ENCODE data around the gene MSH6. TPM values are rescaled to one million over a fixed set of nuclear protein-coding genes. Genes with fewer than 3 reads are reported as not detected.

Gene MSH6
- total and polyA plus RNA-seq, 9 of the 15 experiments (the other 6 are each of a cell fraction or from before 2014, with no cell fraction given): 15.3 to 147 (median 80.5) TPM

- Histone ChIP-seq H3K9me1 (ENCODE audit: control insufficient read depth, insufficient read depth, low read length) (no peaks in the 10 kb centered on the region), H3K79me2 (ENCODE audit: control insufficient read depth, insufficient read depth, low read length) (peaks cover 59% of the 10 kb centered on the region), H3K27ac (ENCODE audit: extremely low read depth, low read depth, low read length) (no peak overlapping the region), H3K27me3 (ENCODE audit: control insufficient read depth in 2 of 2, insufficient read depth in 2 of 2, low read length in 2 of 2) (no peaks in the 10 kb centered on the region), H4K20me1 (replicated peaks; ENCODE audit: control insufficient read depth, insufficient read depth, low read length) (no peaks in the 10 kb centered on the region), H3K4me3 (no peak overlapping the region), H3K4me2 (ENCODE audit: insufficient read depth, low read length) (no peak overlapping the region), H2AFZ (ENCODE audit: low read depth, low read length) (no peak overlapping the region), H3K4me1 (replicated peaks in 1 of 2; ENCODE audit: control insufficient read depth in 2 of 2, insufficient read depth in 2 of 2, low read length in 2 of 2) (no peaks in the 10 kb centered on the region), H3K9ac (ENCODE audit: insufficient read depth in 1 of 2, low read depth in 2 of 2, low read length in 2 of 2) (no peak overlapping the region), H3K9me3 (replicated peaks; ENCODE audit: control insufficient read depth, insufficient read depth, low read depth, low read length) (no peaks in the 10 kb centered on the region), H3K36me3 (ENCODE audit: control insufficient read depth, insufficient read depth, low read length) (peaks cover 14% of the 10 kb centered on the region; the same call in 2 of the 3 replicates)
- no peak for FAIRE-seq
- POLR2A ChIA-PET: interaction anchor here (1.5 kb wide), 1 partner anchor 36 kb away, joined by 5 read pairs; no protein-coding TSS in a partner anchor
- CTCF ChIA-PET (ENCODE audit: low intra/inter-chr PET ratio): no interaction called here
- in situ Hi-C loops (cut with MboI): no loop called here
- intact Hi-C loops (cut with micrococcal nuclease): no loop called here
- 80% methylated on average over 1 of the region's 1 CpG for WGBS (ENCODE audit: insufficient coverage, low coverage, missing lambda C conversion rate)
- no peak for ATAC-seq
- DNase-seq (ENCODE audit: extremely low read depth in 1 of 4, low spot score in 3 of 4): no peak
- no TSS peak for BruUV-seq (replicated peaks)
- TF ChIP-seq ZC3H11A (IDR thresholded peaks at IDR 0.05; ENCODE audit: low read depth, low read length): no peak
- TF ChIP-seq, protein P1, sequence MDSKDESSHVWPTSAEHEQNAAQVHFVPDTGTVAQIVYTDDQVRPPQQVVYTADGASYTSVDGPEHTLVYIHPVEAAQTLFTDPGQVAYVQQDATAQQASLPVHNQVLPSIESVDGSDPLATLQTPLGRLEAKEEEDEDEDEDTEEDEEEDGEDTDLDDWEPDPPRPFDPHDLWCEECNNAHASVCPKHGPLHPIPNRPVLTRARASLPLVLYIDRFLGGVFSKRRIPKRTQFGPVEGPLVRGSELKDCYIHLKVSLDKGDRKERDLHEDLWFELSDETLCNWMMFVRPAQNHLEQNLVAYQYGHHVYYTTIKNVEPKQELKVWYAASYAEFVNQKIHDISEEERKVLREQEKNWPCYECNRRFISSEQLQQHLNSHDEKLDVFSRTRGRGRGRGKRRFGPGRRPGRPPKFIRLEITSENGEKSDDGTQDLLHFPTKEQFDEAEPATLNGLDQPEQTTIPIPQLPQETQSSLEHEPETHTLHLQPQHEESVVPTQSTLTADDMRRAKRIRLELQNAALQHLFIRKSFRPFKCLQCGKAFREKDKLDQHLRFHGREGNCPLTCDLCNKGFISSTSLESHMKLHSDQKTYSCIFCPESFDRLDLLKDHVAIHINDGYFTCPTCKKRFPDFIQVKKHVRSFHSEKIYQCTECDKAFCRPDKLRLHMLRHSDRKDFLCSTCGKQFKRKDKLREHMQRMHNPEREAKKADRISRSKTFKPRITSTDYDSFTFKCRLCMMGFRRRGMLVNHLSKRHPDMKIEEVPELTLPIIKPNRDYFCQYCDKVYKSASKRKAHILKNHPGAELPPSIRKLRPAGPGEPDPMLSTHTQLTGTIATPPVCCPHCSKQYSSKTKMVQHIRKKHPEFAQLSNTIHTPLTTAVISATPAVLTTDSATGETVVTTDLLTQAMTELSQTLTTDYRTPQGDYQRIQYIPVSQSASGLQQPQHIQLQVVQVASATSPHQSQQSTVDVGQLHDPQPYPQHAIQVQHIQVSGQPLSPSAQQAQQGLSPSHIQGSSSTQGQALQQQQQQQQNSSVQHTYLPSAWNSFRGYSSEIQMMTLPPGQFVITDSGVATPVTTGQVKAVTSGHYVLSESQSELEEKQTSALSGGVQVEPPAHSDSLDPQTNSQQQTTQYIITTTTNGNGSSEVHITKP (IDR thresholded peaks at IDR 0.05; ENCODE audit: partially characterized antibody): no peak
- no peak for TF ChIP-seq NR1H2 (CRISPR knock-in tag; IDR thresholded peaks at IDR 0.05)
- no peak for TF ChIP-seq HDGF (IDR thresholded peaks at IDR 0.05)
- TF ChIP-seq ZNF699 (CRISPR knock-in tag; IDR thresholded peaks at IDR 0.05; ENCODE audit: insufficient replicate concordance): no peak
- TF ChIP-seq FOS (IDR thresholded peaks at IDR 0.05; ENCODE audit: extremely low read depth, insufficient read length): no peak
- no peak for TF ChIP-seq POLR2H (tag; IDR thresholded peaks at IDR 0.05; ENCODE audit: low read depth)
- TF ChIP-seq ZNF592 (IDR thresholded peaks at IDR 0.05): no peak
Observed at GRCh38 chr2:47843407-47843806, 60.5 kb downstream of the MSH6 start.
